ENCODE results near the gene SYT14. TPM values are rescaled to one million over a fixed set of nuclear protein-coding genes. Genes with fewer than 3 reads are reported as not detected.

The SYT14 gene
- polyA plus RNA-seq, 2 donors = under 0.01 TPM

GRCh38 chr1:209927466-209927865, 10.6 kb upstream of the SYT14 start:
- Histone ChIP-seq H3K36me3 (ENCODE audit: control insufficient read depth in 2 of 2, insufficient read depth in 2 of 2, low read length in 1 of 2) (no peaks in the 10 kb centered on the region), H3K9me3 (ENCODE audit: control insufficient read depth in 2 of 2, insufficient read depth in 1 of 2, low read depth in 1 of 2, low read length in 1 of 2) (no peaks in the 10 kb centered on the region), H3K4me3 (ENCODE audit: low read depth in 1 of 2, low read length in 2 of 2) (no peak overlapping the region), H3K27me3 (ENCODE audit: control insufficient read depth in 1 of 2, insufficient read depth in 2 of 2, low read length in 2 of 2) (no peaks in the 10 kb centered on the region), H3K4me1 (ENCODE audit: control insufficient read depth in 2 of 2, insufficient read depth in 2 of 2, low read length in 1 of 2) (no peaks in the 10 kb centered on the region), H3K27ac (ENCODE audit: low read depth in 2 of 2, low read length in 1 of 2) (no peak overlapping the region)

GRCh38 chr1:209929751-209930150, 8.3 kb upstream of the SYT14 start:
- no peak overlapping the region for H3K27ac ChIP-seq (ENCODE audit: low read depth in 2 of 2, low read length in 1 of 2)
- no peaks in the 10 kb centered on the region for H3K4me1 ChIP-seq (ENCODE audit: control insufficient read depth in 2 of 2, insufficient read depth in 2 of 2, low read length in 1 of 2)
- no peaks in the 10 kb centered on the region for H3K9me3 ChIP-seq (ENCODE audit: control insufficient read depth in 2 of 2, insufficient read depth in 1 of 2, low read depth in 1 of 2, low read length in 1 of 2)
- H3K27me3 ChIP-seq (ENCODE audit: control insufficient read depth in 1 of 2, insufficient read depth in 2 of 2, low read length in 2 of 2) = no peaks in the 10 kb centered on the region
- H3K36me3 ChIP-seq (ENCODE audit: control insufficient read depth in 2 of 2, insufficient read depth in 2 of 2, low read length in 1 of 2) = no peaks in the 10 kb centered on the region
- H3K4me3 ChIP-seq (ENCODE audit: low read depth in 1 of 2, low read length in 2 of 2) = no peak overlapping the region

GRCh38 chr1:209931141-209931540, 6.9 kb upstream of the SYT14 start:
- H3K4me1 ChIP-seq (ENCODE audit: control insufficient read depth in 2 of 2, insufficient read depth in 2 of 2, low read length in 1 of 2) = no peaks in the 10 kb centered on the region
- H3K4me3 ChIP-seq (ENCODE audit: low read depth in 1 of 2, low read length in 2 of 2) = no peak overlapping the region
- H3K9me3 ChIP-seq (ENCODE audit: control insufficient read depth in 2 of 2, insufficient read depth in 1 of 2, low read depth in 1 of 2, low read length in 1 of 2) = no peaks in the 10 kb centered on the region
- no peak overlapping the region for H3K27ac ChIP-seq (ENCODE audit: low read depth in 2 of 2, low read length in 1 of 2)
- 73 to 76% methylated on average over 2 of the region's 2 CpGs for WGBS, 2 donors
- H3K36me3 ChIP-seq (ENCODE audit: control insufficient read depth in 2 of 2, insufficient read depth in 2 of 2, low read length in 1 of 2) = no peaks in the 10 kb centered on the region
- H3K27me3 ChIP-seq (ENCODE audit: control insufficient read depth in 1 of 2, insufficient read depth in 2 of 2, low read length in 2 of 2) = no peaks in the 10 kb centered on the region

GRCh38 chr1:209936125-209936524, 1.9 kb upstream of the SYT14 start:
- Histone ChIP-seq H3K27ac (ENCODE audit: low read depth in 2 of 2, low read length in 1 of 2) (no peak overlapping the region), H3K4me1 (ENCODE audit: control insufficient read depth in 2 of 2, insufficient read depth in 2 of 2, low read length in 1 of 2) (peaks cover 5 to 6% of the 10 kb centered on the region in 2 donors), H3K27me3 (ENCODE audit: control insufficient read depth in 1 of 2, insufficient read depth in 2 of 2, low read length in 2 of 2) (peaks cover 0 to 10% of the 10 kb centered on the region in 2 donors), H3K4me3 (ENCODE audit: low read depth in 1 of 2, low read length in 2 of 2) (no peak overlapping the region), H3K36me3 (ENCODE audit: control insufficient read depth in 2 of 2, insufficient read depth in 2 of 2, low read length in 1 of 2) (no peaks in the 10 kb centered on the region), H3K9me3 (ENCODE audit: control insufficient read depth in 2 of 2, insufficient read depth in 1 of 2, low read depth in 1 of 2, low read length in 1 of 2) (no peaks in the 10 kb centered on the region)
- 92 to 93% methylated on average over 6 of the region's 6 CpGs for WGBS, 2 donors

GRCh38 chr1:209945377-209945776, 7.4 kb downstream of the SYT14 start:
- no peaks in the 10 kb centered on the region for H3K36me3 ChIP-seq (ENCODE audit: control insufficient read depth in 2 of 2, insufficient read depth in 2 of 2, low read length in 1 of 2)
- H3K4me3 ChIP-seq (ENCODE audit: low read depth in 1 of 2, low read length in 2 of 2) = no peak overlapping the region
- no peaks in the 10 kb centered on the region for H3K4me1 ChIP-seq (ENCODE audit: control insufficient read depth in 2 of 2, insufficient read depth in 2 of 2, low read length in 1 of 2)
- no peaks in the 10 kb centered on the region for H3K27me3 ChIP-seq (ENCODE audit: control insufficient read depth in 1 of 2, insufficient read depth in 2 of 2, low read length in 2 of 2)
- 67 to 77% methylated on average over 2 of the region's 2 CpGs for WGBS, 2 donors
- no peak overlapping the region for H3K27ac ChIP-seq (ENCODE audit: low read depth in 2 of 2, low read length in 1 of 2)
- no peaks in the 10 kb centered on the region for H3K9me3 ChIP-seq (ENCODE audit: control insufficient read depth in 2 of 2, insufficient read depth in 1 of 2, low read depth in 1 of 2, low read length in 1 of 2)

- H3K4me1 ChIP-seq (ENCODE audit: control insufficient read depth in 2 of 2, insufficient read depth in 2 of 2, low read length in 1 of 2) = no peaks in the 10 kb centered on the region
- H3K4me3 ChIP-seq (ENCODE audit: low read depth in 1 of 2, low read length in 2 of 2) = no peak overlapping the region
- no peak overlapping the region for H3K27ac ChIP-seq (ENCODE audit: low read depth in 2 of 2, low read length in 1 of 2)
- H3K9me3 ChIP-seq (ENCODE audit: control insufficient read depth in 2 of 2, insufficient read depth in 1 of 2, low read depth in 1 of 2, low read length in 1 of 2) = no peaks in the 10 kb centered on the region
- no peaks in the 10 kb centered on the region for H3K27me3 ChIP-seq (ENCODE audit: control insufficient read depth in 1 of 2, insufficient read depth in 2 of 2, low read length in 2 of 2)
- no peaks in the 10 kb centered on the region for H3K36me3 ChIP-seq (ENCODE audit: control insufficient read depth in 2 of 2, insufficient read depth in 2 of 2, low read length in 1 of 2)
- WGBS, 2 donors = 75 to 76% methylated on average over 3 of the region's 3 CpGs
These were observed 10.1 kb downstream of the SYT14 start for GRCh38 chr1:209948155-209948554.

GRCh38 chr1:209956116-209956515, 18.1 kb downstream of the SYT14 start:
- H3K4me3 ChIP-seq (ENCODE audit: low read depth in 1 of 2, low read length in 2 of 2) = no peak overlapping the region
- H3K36me3 ChIP-seq (ENCODE audit: control insufficient read depth in 2 of 2, insufficient read depth in 2 of 2, low read length in 1 of 2) = no peaks in the 10 kb centered on the region
- H3K27me3 ChIP-seq (ENCODE audit: control insufficient read depth in 1 of 2, insufficient read depth in 2 of 2, low read length in 2 of 2) = no peaks in the 10 kb centered on the region
- no peaks in the 10 kb centered on the region for H3K9me3 ChIP-seq (ENCODE audit: control insufficient read depth in 2 of 2, insufficient read depth in 1 of 2, low read depth in 1 of 2, low read length in 1 of 2)
- H3K4me1 ChIP-seq (ENCODE audit: control insufficient read depth in 2 of 2, insufficient read depth in 2 of 2, low read length in 1 of 2) = no peaks in the 10 kb centered on the region
- 93 to 97% methylated on average over 2 of the region's 2 CpGs for WGBS, 2 donors
- no peak overlapping the region for H3K27ac ChIP-seq (ENCODE audit: low read depth in 2 of 2, low read length in 1 of 2)

GRCh38 chr1:209959623-209960022, 21.6 kb downstream of the SYT14 start:
- Histone ChIP-seq H3K9me3 (ENCODE audit: control insufficient read depth in 2 of 2, insufficient read depth in 1 of 2, low read depth in 1 of 2, low read length in 1 of 2) (no peaks in the 10 kb centered on the region), H3K36me3 (ENCODE audit: control insufficient read depth in 2 of 2, insufficient read depth in 2 of 2, low read length in 1 of 2) (no peaks in the 10 kb centered on the region), H3K4me1 (ENCODE audit: control insufficient read depth in 2 of 2, insufficient read depth in 2 of 2, low read length in 1 of 2) (no peaks in the 10 kb centered on the region), H3K27ac (ENCODE audit: low read depth in 2 of 2, low read length in 1 of 2) (no peak overlapping the region), H3K4me3 (ENCODE audit: low read depth in 1 of 2, low read length in 2 of 2) (no peak overlapping the region), H3K27me3 (ENCODE audit: control insufficient read depth in 1 of 2, insufficient read depth in 2 of 2, low read length in 2 of 2) (no peaks in the 10 kb centered on the region)
- 85 to 89% methylated on average over 2 of the region's 2 CpGs for WGBS, 2 donors

- WGBS, 2 donors = 61 to 64% methylated on average over 2 of the region's 2 CpGs
- H3K27me3 ChIP-seq (ENCODE audit: control insufficient read depth in 1 of 2, insufficient read depth in 2 of 2, low read length in 2 of 2) = no peaks in the 10 kb centered on the region
- no peaks in the 10 kb centered on the region for H3K9me3 ChIP-seq (ENCODE audit: control insufficient read depth in 2 of 2, insufficient read depth in 1 of 2, low read depth in 1 of 2, low read length in 1 of 2)
- no peak overlapping the region for H3K4me3 ChIP-seq (ENCODE audit: low read depth in 1 of 2, low read length in 2 of 2)
- no peak overlapping the region for H3K27ac ChIP-seq (ENCODE audit: low read depth in 2 of 2, low read length in 1 of 2)
- no peaks in the 10 kb centered on the region for H3K4me1 ChIP-seq (ENCODE audit: control insufficient read depth in 2 of 2, insufficient read depth in 2 of 2, low read length in 1 of 2)
- no peaks in the 10 kb centered on the region for H3K36me3 ChIP-seq (ENCODE audit: control insufficient read depth in 2 of 2, insufficient read depth in 2 of 2, low read length in 1 of 2)
These were observed 22.9 kb downstream of the SYT14 start for GRCh38 chr1:209960926-209961325.

GRCh38 chr1:209962388-209962787, 24.4 kb downstream of the SYT14 start:
- no peaks in the 10 kb centered on the region for H3K27me3 ChIP-seq (ENCODE audit: control insufficient read depth in 1 of 2, insufficient read depth in 2 of 2, low read length in 2 of 2)
- H3K9me3 ChIP-seq (ENCODE audit: control insufficient read depth in 2 of 2, insufficient read depth in 1 of 2, low read depth in 1 of 2, low read length in 1 of 2) = no peaks in the 10 kb centered on the region
- no peaks in the 10 kb centered on the region for H3K4me1 ChIP-seq (ENCODE audit: control insufficient read depth in 2 of 2, insufficient read depth in 2 of 2, low read length in 1 of 2)
- no peak overlapping the region for H3K4me3 ChIP-seq (ENCODE audit: low read depth in 1 of 2, low read length in 2 of 2)
- H3K36me3 ChIP-seq (ENCODE audit: control insufficient read depth in 2 of 2, insufficient read depth in 2 of 2, low read length in 1 of 2) = no peaks in the 10 kb centered on the region
- 81 to 82% methylated on average over 4 of the region's 4 CpGs for WGBS, 2 donors
- no peak overlapping the region for H3K27ac ChIP-seq (ENCODE audit: low read depth in 2 of 2, low read length in 1 of 2)
